SU-DHL-6 (cell line): Measurements from ENCODE around the gene NOTUM.

Experiments
- EZH2phosphoT487 ChIP-seq: fragments of 200-600 bp; sonication (generic), shearing (Covaris generic); conservative IDR thresholded peaks from 2 replicates; pipeline ENCODE4 v1.6.1; 2018; ENCODE audit warnings: mild to moderate bottlenecking, antibody characterized with exemption, low read length, moderate library complexity, mixed read lengths
- TF ChIP-seq, protein P1 (sequence below): fragments of 200-600 bp; sonication (generic); IDR thresholded peaks from one replicate; pipeline ENCODE4 v1.5.1; 2017; ENCODE audit warnings: antibody characterized with exemption, mild to moderate bottlenecking, low read length, moderate library complexity; ENCODE audit not compliant: insufficient read depth, poor library complexity, severe bottlenecking

GRCh38 chr17:82004517-82005455 is 43.8 kb upstream of the NOTUM start:
- TF ChIP-seq, protein P1, sequence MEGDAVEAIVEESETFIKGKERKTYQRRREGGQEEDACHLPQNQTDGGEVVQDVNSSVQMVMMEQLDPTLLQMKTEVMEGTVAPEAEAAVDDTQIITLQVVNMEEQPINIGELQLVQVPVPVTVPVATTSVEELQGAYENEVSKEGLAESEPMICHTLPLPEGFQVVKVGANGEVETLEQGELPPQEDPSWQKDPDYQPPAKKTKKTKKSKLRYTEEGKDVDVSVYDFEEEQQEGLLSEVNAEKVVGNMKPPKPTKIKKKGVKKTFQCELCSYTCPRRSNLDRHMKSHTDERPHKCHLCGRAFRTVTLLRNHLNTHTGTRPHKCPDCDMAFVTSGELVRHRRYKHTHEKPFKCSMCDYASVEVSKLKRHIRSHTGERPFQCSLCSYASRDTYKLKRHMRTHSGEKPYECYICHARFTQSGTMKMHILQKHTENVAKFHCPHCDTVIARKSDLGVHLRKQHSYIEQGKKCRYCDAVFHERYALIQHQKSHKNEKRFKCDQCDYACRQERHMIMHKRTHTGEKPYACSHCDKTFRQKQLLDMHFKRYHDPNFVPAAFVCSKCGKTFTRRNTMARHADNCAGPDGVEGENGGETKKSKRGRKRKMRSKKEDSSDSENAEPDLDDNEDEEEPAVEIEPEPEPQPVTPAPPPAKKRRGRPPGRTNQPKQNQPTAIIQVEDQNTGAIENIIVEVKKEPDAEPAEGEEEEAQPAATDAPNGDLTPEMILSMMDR, result no peak
- TF ChIP-seq EZH2phosphoT487, result no peak
